ENCODE measurements around the gene CDC7. TPM values are rescaled to one million over a fixed set of nuclear protein-coding genes. Genes with fewer than 3 reads are reported as not detected.

Gene CDC7
- total and polyA plus RNA-seq, 9 of the 15 experiments (the other 6 are each of a cell fraction or from before 2014, with no cell fraction given), result 22.3 to 66.8 (median 44.2) TPM

DNA sequence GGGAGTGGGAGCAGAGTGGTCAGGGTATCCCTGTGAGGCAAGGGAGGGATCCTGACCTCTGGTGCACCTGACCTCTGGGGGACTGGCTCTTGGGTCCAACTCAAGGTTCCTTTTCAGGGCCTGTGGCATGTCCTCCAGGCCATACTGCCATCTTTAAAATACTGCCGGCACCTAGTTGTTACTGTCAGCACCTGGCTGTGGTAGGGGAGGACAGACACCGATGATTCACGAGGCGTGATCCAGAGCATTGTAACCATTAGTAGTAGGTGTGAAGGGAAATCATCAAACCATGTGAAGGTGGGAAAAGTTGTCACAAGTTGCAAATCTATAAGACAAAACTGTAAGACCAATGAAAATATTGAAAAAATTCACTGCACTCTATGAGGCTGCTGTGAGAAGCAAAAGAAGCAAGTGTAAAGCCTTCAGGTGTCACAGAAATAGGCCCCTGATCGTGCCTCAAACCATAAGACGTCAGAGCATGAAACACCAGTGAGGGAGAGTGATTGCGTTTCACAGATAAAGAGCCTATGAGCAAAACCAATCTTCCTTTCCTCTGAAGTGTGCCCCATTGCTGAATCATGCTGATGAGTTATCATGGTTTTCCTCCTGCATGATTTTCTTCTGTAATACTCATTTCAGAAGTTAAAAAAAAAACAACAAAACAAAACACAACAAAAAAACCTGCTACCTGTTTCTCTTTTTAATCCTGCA is 55.3 kb downstream of the CDC7 start (continued):
- TF ChIP-seq, protein P1, sequence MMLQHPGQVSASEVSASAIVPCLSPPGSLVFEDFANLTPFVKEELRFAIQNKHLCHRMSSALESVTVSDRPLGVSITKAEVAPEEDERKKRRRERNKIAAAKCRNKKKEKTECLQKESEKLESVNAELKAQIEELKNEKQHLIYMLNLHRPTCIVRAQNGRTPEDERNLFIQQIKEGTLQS (IDR thresholded peaks at IDR 0.05), result peak; percentile 70; the same call in 1 of the 2 replicates
- TF ChIP-seq, protein P1 (CRISPR knock-in tag; conservative IDR thresholded peaks at IDR 0.05), result no peak
- TF ChIP-seq NR2C2 (CRISPR knock-in tag; IDR thresholded peaks at IDR 0.05), result no peak
- TF ChIP-seq NR2C2 (tag; IDR thresholded peaks at IDR 0.05), result peak; percentile 67; the same call in 1 of the 2 replicates
- no peak for TF ChIP-seq U2AF1 (optimal IDR thresholded peaks at IDR 0.05; ENCODE audit: low read depth, low read length)
- TF ChIP-seq KDM1A (IDR thresholded peaks at IDR 0.05), result peak; percentile 81 to 84
- 0 out of 2 replicates have a peak, but pooled peaks have one; percentile 42 for TF ChIP-seq SOX6 (IDR thresholded peaks at IDR 0.05)
- 0 out of 2 replicates have a peak, but pooled peaks have one; percentile 24 for TF ChIP-seq ZNF384 (IDR thresholded peaks at IDR 0.05; ENCODE audit: low read depth, low read length)
- peak; percentile 76; the same call in 1 of the 2 replicates for TF ChIP-seq SMARCC2 (IDR thresholded peaks at IDR 0.05; ENCODE audit: low read depth)
- no peak for TF ChIP-seq MIER1 (IDR thresholded peaks at IDR 0.05; ENCODE audit: low read depth)
- TF ChIP-seq RCOR1 (IDR thresholded peaks at IDR 0.05; ENCODE audit: borderline replicate concordance in 1 of 2, low read depth in 2 of 2, low read length in 2 of 2), result peak in 1 of 2 experiments; percentile 96; a peak in 2 of 4 replicates
- TF ChIP-seq, protein P2, sequence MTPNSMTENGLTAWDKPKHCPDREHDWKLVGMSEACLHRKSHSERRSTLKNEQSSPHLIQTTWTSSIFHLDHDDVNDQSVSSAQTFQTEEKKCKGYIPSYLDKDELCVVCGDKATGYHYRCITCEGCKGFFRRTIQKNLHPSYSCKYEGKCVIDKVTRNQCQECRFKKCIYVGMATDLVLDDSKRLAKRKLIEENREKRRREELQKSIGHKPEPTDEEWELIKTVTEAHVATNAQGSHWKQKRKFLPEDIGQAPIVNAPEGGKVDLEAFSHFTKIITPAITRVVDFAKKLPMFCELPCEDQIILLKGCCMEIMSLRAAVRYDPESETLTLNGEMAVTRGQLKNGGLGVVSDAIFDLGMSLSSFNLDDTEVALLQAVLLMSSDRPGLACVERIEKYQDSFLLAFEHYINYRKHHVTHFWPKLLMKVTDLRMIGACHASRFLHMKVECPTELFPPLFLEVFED (CRISPR knock-in tag; conservative IDR thresholded peaks at IDR 0.05), result 0 out of 2 replicates have a peak, but pooled peaks have one; percentile 45
- peak; percentile 44 for TF ChIP-seq CBFA2T2 (conservative IDR thresholded peaks at IDR 0.05)
- no peak for TF ChIP-seq MCM5 (IDR thresholded peaks at IDR 0.05; ENCODE audit: low read depth)
- TF ChIP-seq EP400 (IDR thresholded peaks at IDR 0.05), result peak; percentile 31
- TF ChIP-seq, protein P3, sequence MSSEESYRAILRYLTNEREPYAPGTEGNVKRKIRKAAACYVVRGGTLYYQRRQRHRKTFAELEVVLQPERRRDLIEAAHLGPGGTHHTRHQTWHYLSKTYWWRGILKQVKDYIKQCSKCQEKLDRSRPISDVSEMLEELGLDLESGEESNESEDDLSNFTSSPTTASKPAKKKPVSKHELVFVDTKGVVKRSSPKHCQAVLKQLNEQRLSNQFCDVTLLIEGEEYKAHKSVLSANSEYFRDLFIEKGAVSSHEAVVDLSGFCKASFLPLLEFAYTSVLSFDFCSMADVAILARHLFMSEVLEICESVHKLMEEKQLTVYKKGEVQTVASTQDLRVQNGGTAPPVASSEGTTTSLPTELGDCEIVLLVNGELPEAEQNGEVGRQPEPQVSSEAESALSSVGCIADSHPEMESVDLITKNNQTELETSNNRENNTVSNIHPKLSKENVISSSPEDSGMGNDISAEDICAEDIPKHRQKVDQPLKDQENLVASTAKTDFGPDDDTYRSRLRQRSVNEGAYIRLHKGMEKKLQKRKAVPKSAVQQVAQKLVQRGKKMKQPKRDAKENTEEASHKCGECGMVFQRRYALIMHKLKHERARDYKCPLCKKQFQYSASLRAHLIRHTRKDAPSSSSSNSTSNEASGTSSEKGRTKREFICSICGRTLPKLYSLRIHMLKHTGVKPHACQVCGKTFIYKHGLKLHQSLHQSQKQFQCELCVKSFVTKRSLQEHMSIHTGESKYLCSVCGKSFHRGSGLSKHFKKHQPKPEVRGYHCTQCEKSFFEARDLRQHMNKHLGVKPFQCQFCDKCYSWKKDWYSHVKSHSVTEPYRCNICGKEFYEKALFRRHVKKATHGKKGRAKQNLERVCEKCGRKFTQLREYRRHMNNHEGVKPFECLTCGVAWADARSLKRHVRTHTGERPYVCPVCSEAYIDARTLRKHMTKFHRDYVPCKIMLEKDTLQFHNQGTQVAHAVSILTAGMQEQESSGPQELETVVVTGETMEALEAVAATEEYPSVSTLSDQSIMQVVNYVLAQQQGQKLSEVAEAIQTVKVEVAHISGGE (CRISPR knock-in tag; IDR thresholded peaks at IDR 0.05), result peak in 1 of 3 experiments; percentile 65; a peak in 1 of 6 replicates
- TF ChIP-seq ZEB2 (IDR thresholded peaks at IDR 0.05), result peak; percentile 47; the same call in 1 of the 2 replicates
- TF ChIP-seq JUND (IDR thresholded peaks at IDR 0.05; ENCODE audit: borderline replicate concordance, low read depth, low read length), result peak; percentile 80
- peak; percentile 81; the same call in 1 of the 3 replicates for TF ChIP-seq JUND (tag; IDR thresholded peaks at IDR 0.05; ENCODE audit: borderline replicate concordance, low read depth, low read length)
- no peak for TF ChIP-seq BRD4 (IDR thresholded peaks at IDR 0.05)
